GM21529 (cell line): ENCODE measurements around the gene FRMD4B.

Experiments
- ATAC-seq: cut with Tn5 transposase; IDR thresholded peaks from one replicate; pipeline ENCODE4 v1.9.1; 2021; ENCODE audit not compliant: unreplicated experiment

Gene FRMD4B

GRCh38 chr3:69142090-69142489 is 243.8 kb downstream of the FRMD4B start:
- ATAC-seq: no peak

- no peak for ATAC-seq
Observed at GRCh38 chr3:69141313-69141712, 244.6 kb downstream of the FRMD4B start.

GRCh38 chr3:69137412-69137811 is 248.5 kb downstream of the FRMD4B start:
- ATAC-seq: no peak

DNA sequence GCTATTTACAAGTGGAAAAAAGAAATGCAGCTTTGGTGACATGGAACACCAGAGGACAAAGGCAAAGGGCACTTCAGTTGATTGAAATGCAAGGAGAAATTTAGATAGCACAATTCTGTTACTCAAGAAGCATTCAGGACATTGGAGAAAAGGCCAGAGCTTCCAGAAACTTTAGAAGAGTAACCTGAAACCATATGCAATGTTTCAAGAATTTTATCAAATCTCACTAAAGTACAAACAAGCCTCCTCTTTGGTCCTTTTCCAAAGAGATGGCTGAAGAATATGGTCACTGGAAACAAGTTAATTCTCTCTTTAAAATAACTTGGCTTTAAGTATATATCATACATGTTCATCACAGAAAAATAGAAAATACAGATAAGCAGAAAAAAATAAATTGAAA is 248.9 kb downstream of the FRMD4B start:
- ATAC-seq: no peak

- ATAC-seq: peak; percentile 98
Observed at GRCh38 chr3:69130689-69131088, 255.2 kb downstream of the FRMD4B start.

- ATAC-seq: no peak
Observed at GRCh38 chr3:69129531-69129930, 256.4 kb downstream of the FRMD4B start.

DNA sequence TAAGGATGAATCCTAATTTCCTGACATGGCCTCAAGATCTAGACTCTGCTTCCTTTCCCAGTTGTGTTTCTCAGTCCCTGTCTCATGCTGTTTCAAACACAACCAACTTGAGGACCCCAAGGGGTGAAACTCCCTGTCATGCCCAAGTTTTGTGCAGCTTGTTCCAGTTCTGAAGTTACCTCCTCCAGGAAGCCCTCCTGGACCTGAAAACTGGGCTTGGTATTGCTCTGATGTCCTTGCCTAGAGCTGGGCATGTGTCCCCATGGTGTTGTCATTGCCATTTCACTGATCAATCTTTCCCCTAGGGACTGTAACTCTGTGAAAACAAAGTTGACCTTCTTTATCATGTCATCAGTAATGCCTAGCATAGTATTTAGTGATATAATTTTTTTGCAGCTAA is 257.4 kb downstream of the FRMD4B start:
- no peak for ATAC-seq

GRCh38 chr3:69126999-69127398 is 258.9 kb downstream of the FRMD4B start:
- no peak for ATAC-seq

GRCh38 chr3:69126216-69126615 is 259.7 kb downstream of the FRMD4B start:
- ATAC-seq: no peak

DNA sequence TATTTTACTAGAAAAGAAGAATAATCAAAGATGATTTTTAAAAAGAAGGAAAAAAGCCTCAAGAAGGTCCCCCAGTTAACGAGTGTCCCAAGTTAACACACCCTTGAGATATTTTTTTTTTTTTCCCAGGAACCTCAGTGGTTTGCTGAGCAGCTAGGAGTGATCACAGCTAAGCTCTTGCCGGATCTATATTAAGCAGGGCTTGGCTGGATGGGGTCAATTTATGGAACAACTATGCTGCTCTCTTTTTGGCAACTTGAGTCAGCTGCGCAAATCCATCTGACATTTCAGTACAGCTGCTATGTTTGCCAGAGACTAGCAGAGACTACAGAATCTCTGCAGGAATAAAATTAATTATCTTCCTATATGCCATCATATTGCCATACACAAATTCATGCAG is 263.5 kb downstream of the FRMD4B start, which contains the start of gene LMOD3:
Gene LMOD3, minus strand, starts transcription at position 193 of the 400 bp plus-strand sequence. CDS start 209 bp downstream, outside the sequence.
- no peak for ATAC-seq

- no peak for ATAC-seq
Observed at GRCh38 chr3:69121950-69122349, 263.9 kb downstream of the FRMD4B start.

DNA sequence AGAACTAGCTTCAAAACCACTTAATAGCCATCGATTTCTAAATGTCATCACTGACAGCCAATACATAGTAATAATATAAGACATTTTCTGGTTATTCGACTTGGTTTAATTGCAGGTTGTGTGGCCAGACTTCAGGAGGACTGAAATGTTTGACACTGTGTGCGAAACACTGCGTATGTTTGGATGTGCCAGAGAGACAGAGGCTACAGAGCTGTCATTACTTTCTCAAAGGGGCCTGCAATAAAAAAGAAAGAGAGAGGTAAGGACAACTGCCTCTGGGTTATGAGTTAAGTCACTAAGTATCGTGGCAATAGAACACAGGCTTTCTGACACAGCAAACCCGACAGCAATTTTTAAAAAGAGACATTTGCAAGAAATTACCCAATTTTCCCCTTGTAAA is 264.4 kb downstream of the FRMD4B start:
- no peak for ATAC-seq

DNA sequence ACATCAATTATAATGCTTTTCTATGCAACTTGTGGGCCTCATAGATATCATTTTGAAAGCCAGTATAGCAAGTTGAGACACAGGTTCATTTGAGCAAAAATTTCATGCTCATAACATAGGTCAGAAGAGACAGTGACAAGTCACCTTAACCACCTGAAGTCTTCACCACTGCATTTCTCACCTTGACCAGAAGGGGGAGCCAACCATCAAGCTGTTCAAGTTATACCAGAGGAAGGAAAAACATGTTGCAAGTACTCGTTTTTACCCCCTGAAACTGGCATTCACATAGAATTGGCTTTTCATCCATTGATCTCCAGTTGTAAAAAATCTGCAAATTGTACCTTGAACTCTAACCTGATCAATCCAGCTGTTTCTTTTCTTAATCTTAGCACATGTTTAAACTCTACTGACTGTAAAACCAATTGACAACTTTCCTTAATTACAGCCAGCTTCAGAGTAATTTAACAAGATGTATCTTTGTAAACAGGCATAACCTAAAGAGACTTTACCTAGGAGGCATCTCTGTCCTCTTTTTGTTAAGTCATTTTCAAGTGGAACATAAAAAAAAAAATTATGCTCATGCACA is 264.9 kb downstream of the FRMD4B start:
- peak; percentile 90 for ATAC-seq
